Fibroblast of lung (primary cell): ENCODE results near the gene NKD1. TPM values are rescaled to one million over a fixed set of nuclear protein-coding genes. Genes with fewer than 3 reads are reported as not detected.

Experiments
- DNase-seq, 2 donors: peaks; one replicate each; pipeline versions ENCODE4 v3.0.0 to v3.0.0-alpha.2; 2010; ENCODE audit warnings: low read depth in 2 of 2
- H2AFZ ChIP-seq: 2 replicates; pipeline ENCODE4 v1.5.1; 2012; ENCODE audit warnings: low read length, control low read depth, inconsistent platforms
- H3K27ac ChIP-seq: 2 replicates; pipeline ENCODE4 v1.5.1; 2011; ENCODE audit warnings: low read length, control low read depth; ENCODE audit not compliant: insufficient read depth
- H3K27me3 ChIP-seq: 2 replicates; pipeline ENCODE4 v1.5.1; 2011; ENCODE audit warnings: mild to moderate bottlenecking, low read length; ENCODE audit not compliant: control insufficient read depth, insufficient read depth
- H3K36me3 ChIP-seq: 2 replicates; pipeline ENCODE4 v1.5.1; 2011; ENCODE audit warnings: low read length; ENCODE audit not compliant: control insufficient read depth, insufficient read depth
- H3K4me1 ChIP-seq: 2 replicates; pipeline ENCODE4 v1.5.1; 2011; ENCODE audit warnings: low read length; ENCODE audit not compliant: control insufficient read depth, insufficient read depth; ENCODE audit errors: extremely low read depth
- H3K4me2 ChIP-seq: 2 replicates; pipeline ENCODE4 v1.5.1; 2011; ENCODE audit warnings: low read length, control low read depth; ENCODE audit not compliant: insufficient read depth; ENCODE audit errors: extremely low read depth
- H3K4me3 ChIP-seq, 4 experiments: fragments of 200-600 bp in 1 of 4; sonication (generic) in 1 of 4; replicated peaks in 1 of 4; 2 replicates each; pipeline ENCODE4 v1.5.1; 2011 to 2016; ENCODE audit warnings: low read length in 4 of 4, low read depth in 3 of 4, mild to moderate bottlenecking in 3 of 4, control low read depth in 2 of 4, inconsistent platforms in 1 of 4, mixed read lengths in 1 of 4; ENCODE audit not compliant: insufficient read depth in 1 of 4; ENCODE audit errors: control extremely low read depth in 1 of 4
- H3K79me2 ChIP-seq: 2 replicates; pipeline ENCODE4 v1.5.1; 2012; ENCODE audit warnings: mild to moderate bottlenecking, low read length, inconsistent platforms; ENCODE audit not compliant: control insufficient read depth, insufficient read depth
- H3K9ac ChIP-seq: 2 replicates; pipeline ENCODE4 v1.5.1; 2011; ENCODE audit warnings: mild to moderate bottlenecking, low read length, control low read depth; ENCODE audit not compliant: insufficient read depth
- H3K9me3 ChIP-seq: 2 replicates; pipeline ENCODE4 v1.5.1; 2012; ENCODE audit warnings: low read depth, low read length; ENCODE audit not compliant: control insufficient read depth, insufficient read depth
- H4K20me1 ChIP-seq: 2 replicates; pipeline ENCODE4 v1.5.1; 2011; ENCODE audit warnings: low read length; ENCODE audit not compliant: control insufficient read depth, insufficient read depth; ENCODE audit errors: extremely low read depth
- EZH2 ChIP-seq: IDR thresholded peaks from 2 replicates; pipeline ENCODE4 v1.5.1; 2012; ENCODE audit warnings: low read length, control low read depth, mild to moderate bottlenecking; ENCODE audit errors: missing control alignments
- polyA plus RNA-seq, 2 donors: library from polyadenylated mRNA; depleted of rRNA in 1 of 2; stranded (reverse) in 1 of 2; unstranded in 1 of 2; fragments of >200 nt; gene quantifications; 2 replicates each; pipeline ENCODE4 v1.2.1, GENCODE V29; 2011 to 2012; ENCODE audit warnings: missing spikeins in 1 of 2
- total RNA-seq: library from RNA; depleted of rRNA; stranded (reverse); fragments of >200 nt; gene quantifications from 2 replicates; pipeline ENCODE4 v1.2.1, GENCODE V29; 2014
- TF ChIP-seq, protein P1 (sequence below), 2 donors: IDR thresholded peaks in 1 of 2; conservative IDR thresholded peaks in 1 of 2; 1 replicate in 1 of 2; 2 replicates in 1 of 2; pipeline ENCODE4 v1.5.1; 2011 to 2012; ENCODE audit warnings: low read length in 2 of 2, control low read depth in 1 of 2, inconsistent platforms in 1 of 2, low read depth in 1 of 2, mild to moderate bottlenecking in 1 of 2

The NKD1 gene
- total and polyA plus RNA-seq, 2 donors (not counting 1 experiment from before 2014, with no cell fraction given): under 0.01 to 0.12 TPM

DNA sequence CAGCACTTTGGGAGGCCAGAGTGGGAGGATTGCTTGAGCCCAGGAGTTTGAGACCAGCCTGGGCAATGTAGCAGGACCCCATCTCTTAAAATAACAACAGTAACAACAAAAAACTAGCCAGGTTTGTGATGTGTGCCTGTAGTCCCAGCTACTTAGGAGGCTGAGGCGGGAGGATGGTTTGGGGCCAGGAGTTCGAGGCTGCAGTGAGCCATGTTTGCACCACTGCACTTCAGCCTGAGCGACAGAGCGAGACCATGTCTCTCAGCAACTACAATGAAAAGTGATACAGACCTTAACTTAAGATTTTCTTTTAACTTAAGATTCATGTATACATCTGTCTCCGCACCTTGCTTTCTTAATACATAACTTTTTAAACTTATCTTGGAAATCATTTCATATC is 17.2 kb downstream of the NKD1 start:
- H3K4me3 ChIP-seq: no peak overlapping the region
- no peak overlapping the region for H3K27ac ChIP-seq
- H3K27me3 ChIP-seq: peaks cover 9% of the 10 kb centered on the region
- no peaks in the 10 kb centered on the region for H3K79me2 ChIP-seq
- TF ChIP-seq EZH2: no peak
- TF ChIP-seq, protein P1, sequence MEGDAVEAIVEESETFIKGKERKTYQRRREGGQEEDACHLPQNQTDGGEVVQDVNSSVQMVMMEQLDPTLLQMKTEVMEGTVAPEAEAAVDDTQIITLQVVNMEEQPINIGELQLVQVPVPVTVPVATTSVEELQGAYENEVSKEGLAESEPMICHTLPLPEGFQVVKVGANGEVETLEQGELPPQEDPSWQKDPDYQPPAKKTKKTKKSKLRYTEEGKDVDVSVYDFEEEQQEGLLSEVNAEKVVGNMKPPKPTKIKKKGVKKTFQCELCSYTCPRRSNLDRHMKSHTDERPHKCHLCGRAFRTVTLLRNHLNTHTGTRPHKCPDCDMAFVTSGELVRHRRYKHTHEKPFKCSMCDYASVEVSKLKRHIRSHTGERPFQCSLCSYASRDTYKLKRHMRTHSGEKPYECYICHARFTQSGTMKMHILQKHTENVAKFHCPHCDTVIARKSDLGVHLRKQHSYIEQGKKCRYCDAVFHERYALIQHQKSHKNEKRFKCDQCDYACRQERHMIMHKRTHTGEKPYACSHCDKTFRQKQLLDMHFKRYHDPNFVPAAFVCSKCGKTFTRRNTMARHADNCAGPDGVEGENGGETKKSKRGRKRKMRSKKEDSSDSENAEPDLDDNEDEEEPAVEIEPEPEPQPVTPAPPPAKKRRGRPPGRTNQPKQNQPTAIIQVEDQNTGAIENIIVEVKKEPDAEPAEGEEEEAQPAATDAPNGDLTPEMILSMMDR (conservative IDR thresholded peaks at IDR 0.05 in 1 of 2, IDR thresholded peaks at IDR 0.05 in 1 of 2; ENCODE audit: low read depth in 1 of 2, low read length in 2 of 2): no peak
- no peaks in the 10 kb centered on the region for H3K9me3 ChIP-seq
- no peak overlapping the region for H3K9ac ChIP-seq
- no peaks in the 10 kb centered on the region for H3K36me3 ChIP-seq
- H4K20me1 ChIP-seq: no peaks in the 10 kb centered on the region
- H3K4me1 ChIP-seq: no peaks in the 10 kb centered on the region
- DNase-seq: no peak
- no peak overlapping the region for H2AFZ ChIP-seq
- no peak overlapping the region for H3K4me2 ChIP-seq

DNA sequence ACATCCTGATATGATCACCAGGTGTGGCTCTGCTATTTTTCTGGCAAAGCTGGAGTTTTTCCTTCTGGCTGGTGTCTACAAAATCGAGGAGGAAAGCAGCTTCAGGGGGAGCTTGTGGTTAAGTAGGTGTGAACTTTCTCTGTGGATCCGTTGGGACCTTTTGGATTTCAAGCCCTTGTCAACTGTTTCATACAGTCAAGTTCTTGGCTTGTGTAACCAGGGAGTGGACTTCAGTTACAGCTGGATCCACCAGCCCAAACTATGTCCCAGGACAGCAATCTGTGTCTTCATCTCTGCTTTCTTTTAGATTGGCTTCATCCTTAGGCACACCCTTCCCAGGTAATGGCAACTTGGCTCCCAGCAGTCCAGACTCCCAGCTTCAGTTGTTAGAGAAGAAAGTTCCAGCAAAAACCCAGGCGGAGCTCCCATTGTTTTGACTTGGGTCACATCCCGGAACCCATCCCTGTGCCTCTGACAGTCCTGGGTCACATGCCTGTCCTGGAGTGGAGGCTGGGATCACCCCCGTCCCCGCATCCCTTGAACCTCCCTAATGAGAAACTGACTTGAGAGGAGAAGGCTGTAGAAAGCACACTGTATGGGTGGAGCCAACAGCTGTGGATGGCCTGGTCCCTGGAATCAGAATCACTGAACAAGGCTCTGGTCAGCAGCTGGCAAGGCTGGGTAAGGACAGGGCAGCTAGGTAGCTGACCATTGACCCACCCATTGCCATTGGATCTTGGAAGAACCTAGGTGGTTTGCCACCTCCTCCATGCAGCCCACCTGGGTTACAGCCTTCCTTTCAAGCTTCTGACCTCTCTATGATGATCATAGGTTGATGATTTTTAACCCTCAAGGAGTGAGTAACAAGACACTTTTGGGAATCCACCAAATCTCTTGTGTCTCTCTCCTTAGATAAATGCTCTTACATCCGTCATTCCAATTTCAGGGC is 18.1 kb downstream of the NKD1 start:
- H3K9me3 ChIP-seq: no peaks in the 10 kb centered on the region
- H3K4me1 ChIP-seq: no peaks in the 10 kb centered on the region
- H3K27ac ChIP-seq: no peak overlapping the region
- H3K4me2 ChIP-seq: no peak overlapping the region
- no peaks in the 10 kb centered on the region for H3K36me3 ChIP-seq
- H3K4me3 ChIP-seq: no peak overlapping the region
- TF ChIP-seq, protein P1 (conservative IDR thresholded peaks at IDR 0.05 in 1 of 2, IDR thresholded peaks at IDR 0.05 in 1 of 2; ENCODE audit: low read depth in 1 of 2, low read length in 2 of 2): no peak
- TF ChIP-seq EZH2: no peak
- peaks cover 9% of the 10 kb centered on the region for H3K27me3 ChIP-seq
- H3K79me2 ChIP-seq: no peaks in the 10 kb centered on the region
- DNase-seq: no peak
- no peak overlapping the region for H2AFZ ChIP-seq
- no peaks in the 10 kb centered on the region for H4K20me1 ChIP-seq
- no peak overlapping the region for H3K9ac ChIP-seq

GRCh38 chr16:50567651-50568050 is 19.5 kb downstream of the NKD1 start:
- Histone ChIP-seq H3K4me3 (no peak overlapping the region), H3K79me2 (no peaks in the 10 kb centered on the region), H3K4me1 (no peaks in the 10 kb centered on the region), H3K9me3 (no peaks in the 10 kb centered on the region), H3K27ac (no peak overlapping the region), H2AFZ (no peak overlapping the region), H3K27me3 (peaks cover 9% of the 10 kb centered on the region), H3K4me2 (no peak overlapping the region), H3K36me3 (no peaks in the 10 kb centered on the region), H3K9ac (no peak overlapping the region), H4K20me1 (no peaks in the 10 kb centered on the region)
- DNase-seq: no peak
- TF ChIP-seq, protein P1 (conservative IDR thresholded peaks at IDR 0.05 in 1 of 2, IDR thresholded peaks at IDR 0.05 in 1 of 2; ENCODE audit: low read depth in 1 of 2, low read length in 2 of 2): no peak
- no peak for TF ChIP-seq EZH2
